HG03558 (cell line): Measurements from ENCODE around the gene SAP25.

Experiments
- ATAC-seq: cut with Tn5 transposase; IDR thresholded peaks from one replicate; pipeline ENCODE4 v1.9.1; 2021; ENCODE audit warnings: moderate number of reproducible peaks; ENCODE audit not compliant: unreplicated experiment; ENCODE audit errors: extremely low read depth

SAP25 gene

DNA sequence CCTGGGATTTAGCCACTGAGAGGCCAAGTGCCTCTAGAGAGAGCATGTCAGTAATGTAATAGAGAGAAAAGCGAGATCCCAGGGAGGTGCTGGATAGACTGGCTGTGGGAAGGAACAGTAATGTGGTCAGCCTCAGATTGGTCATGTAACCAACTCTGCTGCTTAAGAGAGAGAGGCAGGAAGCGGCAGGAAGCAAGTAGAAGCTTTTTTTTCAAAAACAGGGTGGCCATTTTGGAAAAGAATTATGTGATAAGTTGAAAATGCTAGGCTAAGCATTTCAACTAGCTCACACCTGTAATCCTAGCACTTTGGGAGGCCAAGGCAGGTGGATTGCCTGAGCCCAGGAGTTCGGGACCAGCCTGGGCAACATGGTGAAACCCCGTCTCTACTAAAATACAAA lies 24.7 kb upstream of the SAP25 start:
- no peak for ATAC-seq

DNA sequence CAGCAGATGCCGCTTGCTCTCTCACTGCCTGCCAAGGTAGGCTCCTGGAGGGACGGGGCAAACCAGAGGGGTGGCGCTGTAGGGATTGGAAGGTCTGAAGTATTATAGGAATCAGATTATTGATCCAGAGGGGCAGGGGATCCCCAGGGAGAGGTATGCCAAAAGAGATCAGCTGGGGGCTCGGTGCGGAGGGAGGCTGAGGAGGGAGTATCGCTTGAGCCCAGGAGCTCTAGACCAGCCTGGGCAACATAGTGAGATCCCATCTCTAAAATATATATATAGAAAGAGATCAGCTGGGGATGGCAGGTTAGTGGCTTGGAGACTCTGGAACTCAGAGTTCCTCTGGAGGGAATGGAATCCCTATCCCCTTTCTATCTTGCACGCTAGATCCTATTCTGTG lies 21.5 kb upstream of the SAP25 start:
- no peak for ATAC-seq

DNA sequence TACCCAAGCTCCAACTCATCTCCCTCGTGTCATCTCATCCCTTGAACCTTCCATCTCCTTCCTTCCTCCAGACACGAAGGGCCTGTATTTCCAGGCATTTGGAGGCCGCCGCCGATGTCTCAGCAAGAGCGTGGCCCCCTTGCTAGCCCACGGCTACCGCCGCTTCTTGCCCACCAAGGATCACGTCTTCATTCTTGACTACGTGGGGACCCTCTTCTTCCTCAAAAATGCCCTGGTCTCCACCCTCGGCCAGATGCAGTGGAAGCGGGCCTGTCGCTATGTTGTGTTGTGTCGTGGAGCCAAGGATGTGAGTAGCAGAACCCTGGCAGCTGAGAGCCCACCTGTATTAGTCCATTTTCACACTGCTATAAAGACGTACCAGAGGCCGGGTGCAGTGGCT lies 17.9 kb upstream of the SAP25 start:
- no peak for ATAC-seq

DNA sequence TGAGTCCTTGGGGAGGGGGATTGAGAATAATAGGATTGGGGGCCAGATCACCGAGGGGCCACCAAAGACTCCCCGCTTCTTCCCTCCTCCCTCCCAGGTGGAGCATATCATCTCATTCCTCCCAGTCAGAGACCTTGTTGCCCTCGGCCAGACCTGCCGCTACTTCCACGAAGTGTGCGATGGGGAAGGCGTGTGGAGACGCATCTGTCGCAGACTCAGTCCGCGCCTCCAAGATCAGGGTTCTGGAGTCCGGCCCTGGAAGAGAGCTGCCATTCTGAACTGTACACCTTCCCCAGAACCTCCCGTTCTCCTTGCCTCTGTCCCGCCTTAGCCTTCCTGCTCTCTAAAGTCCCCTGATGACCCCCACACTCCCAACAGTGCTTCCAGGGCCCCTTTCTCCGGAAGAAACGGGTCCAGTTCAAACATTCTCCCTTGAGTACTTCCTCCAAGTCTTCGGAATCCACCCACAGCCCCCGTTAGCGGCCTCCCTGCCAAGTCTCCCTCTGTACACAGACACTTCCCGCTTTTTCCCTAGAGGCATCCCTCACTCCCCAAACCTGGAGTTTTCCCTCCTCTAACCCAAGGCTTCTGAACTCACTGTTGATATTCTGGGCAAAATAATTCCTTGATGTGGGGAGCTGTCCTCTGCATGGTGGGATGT lies 16.5 kb upstream of the SAP25 start:
- ATAC-seq = no peak

DNA sequence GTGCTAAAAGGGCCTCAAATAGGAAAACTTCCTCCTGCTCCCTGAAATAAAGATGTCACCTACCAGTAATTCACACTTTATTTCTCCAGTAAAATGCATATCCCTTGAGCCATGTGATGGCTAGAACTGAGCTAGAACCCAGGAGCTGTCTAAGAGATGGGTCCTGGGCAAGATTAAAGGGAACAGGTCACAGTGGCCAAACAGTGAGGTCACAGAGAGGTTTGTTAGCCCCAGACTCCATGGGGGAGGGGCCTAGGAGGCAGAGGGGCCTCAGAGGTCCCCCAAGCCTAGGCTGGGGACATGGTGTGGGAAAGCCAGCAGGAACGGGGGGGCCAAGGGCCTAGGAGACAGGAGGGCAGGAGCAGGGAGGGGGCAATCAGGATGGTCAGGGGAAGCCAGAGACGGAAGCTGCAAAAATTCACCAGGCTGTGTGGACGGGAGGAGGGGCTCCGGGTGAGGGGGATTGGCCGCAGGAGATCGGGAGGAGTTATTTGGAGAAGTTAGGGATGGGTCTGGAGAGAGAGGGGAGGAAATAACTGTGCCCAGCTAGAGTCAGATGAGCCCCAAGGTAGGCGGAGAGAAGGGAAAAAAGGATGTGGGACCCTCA lies 15.7 kb upstream of the SAP25 start:
- no peak for ATAC-seq

DNA sequence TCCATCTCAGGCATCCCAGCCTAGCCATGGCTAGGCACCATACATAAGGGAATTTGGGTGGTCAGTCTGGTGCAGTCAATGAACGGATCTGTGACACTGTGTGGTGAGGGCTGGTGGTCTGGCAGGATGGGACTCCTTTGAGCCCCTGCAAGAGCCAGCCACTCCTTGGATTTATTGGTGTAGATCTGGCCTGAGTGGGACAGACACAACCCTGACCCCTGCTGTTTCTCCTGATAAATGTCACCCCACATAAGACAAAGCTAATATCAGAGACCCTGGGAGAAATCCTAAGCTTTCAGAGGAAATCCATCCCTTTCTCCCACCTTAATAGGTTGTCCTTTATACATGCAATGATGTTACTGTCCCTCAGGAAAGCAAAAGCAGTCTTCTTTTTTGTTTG lies 14.7 kb upstream of the SAP25 start:
- no peak for ATAC-seq

DNA sequence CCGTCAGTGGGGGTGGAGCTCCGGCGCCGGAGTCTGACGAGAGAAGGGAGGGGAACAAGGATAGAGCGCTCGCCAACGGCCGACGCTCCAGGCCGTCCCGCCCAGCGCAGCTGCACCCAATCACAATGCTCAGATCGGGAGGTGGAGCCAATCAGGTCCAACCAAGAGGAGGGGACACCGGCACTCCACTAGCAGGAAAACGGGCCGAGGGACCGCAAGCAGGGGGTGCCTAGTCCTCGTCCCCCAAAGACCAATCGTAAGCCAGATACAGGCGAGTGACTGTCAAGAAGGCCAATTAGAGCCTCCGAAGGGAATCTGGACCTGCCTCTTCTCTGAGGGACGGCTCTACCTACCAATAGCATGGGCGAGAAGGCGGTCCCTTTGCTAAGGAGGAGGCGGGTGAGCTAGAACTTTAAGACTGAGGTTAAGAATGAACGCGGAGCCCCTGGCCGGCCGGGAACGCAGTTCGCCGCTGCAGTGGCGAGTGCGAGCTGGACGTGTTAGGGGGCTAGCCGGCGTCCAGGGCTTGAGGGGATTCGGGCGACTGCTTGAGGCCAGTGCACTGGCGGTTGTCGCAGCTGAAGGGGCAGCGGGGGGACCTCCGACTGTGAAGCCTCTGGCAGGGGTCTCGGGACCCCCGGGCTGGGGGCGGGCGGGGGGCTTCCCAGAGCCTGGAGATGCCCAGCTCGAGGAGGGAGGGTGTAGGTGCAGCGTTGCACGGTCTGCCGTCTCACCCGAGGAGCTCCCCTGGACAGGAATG lies 12.7 kb upstream of the SAP25 start, which contains the start of gene FBXO24:
TSS of gene FBXO24 (plus strand) at position 63 of the 760 bp plus-strand sequence. CDS start at position 361, 298 bp downstream.
- peak; percentile 68 for ATAC-seq

DNA sequence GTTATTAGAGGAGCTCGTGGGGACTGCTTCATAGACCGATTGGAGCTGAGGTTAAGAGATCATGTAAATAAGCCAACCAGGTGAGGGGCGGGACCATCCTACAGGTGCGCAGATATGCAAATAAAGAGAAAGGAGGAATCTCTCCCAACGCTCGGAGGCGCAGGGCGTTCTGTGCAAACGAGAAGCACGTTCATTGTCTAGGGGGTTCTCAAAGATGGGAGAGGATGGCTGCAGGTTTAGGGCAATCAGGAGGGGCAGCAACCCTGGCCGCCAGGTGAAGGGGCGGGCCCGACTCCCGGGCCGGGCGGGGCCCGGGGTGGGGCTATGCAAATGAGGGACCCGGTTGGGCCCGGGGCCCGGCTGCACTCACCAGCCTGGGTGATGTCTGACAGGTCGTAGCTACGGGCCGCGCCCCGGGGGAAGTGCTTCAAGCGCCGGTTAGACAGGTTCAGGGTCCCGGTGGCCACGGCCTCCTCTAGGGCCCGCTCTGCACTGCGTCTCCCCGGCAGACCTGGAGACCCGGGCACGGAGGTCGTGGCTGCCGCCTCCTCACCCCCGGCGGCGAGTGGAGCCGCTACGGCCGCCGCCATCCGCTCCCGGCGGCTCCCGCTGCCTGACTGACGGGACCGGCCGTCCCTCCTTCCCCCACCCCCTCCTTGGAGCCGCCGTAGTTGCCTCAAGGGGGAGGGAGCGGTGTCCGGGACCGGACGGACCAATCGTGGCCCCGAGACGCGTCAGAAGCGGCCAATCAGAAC lies 12.0 kb upstream of the SAP25 start, which contains the start of gene LRCH4:
TSS of gene LRCH4 (minus strand) at position 619 of the 755 bp plus-strand sequence. CDS start at position 590, 29 bp downstream.
- peak; percentile 9 for ATAC-seq

DNA sequence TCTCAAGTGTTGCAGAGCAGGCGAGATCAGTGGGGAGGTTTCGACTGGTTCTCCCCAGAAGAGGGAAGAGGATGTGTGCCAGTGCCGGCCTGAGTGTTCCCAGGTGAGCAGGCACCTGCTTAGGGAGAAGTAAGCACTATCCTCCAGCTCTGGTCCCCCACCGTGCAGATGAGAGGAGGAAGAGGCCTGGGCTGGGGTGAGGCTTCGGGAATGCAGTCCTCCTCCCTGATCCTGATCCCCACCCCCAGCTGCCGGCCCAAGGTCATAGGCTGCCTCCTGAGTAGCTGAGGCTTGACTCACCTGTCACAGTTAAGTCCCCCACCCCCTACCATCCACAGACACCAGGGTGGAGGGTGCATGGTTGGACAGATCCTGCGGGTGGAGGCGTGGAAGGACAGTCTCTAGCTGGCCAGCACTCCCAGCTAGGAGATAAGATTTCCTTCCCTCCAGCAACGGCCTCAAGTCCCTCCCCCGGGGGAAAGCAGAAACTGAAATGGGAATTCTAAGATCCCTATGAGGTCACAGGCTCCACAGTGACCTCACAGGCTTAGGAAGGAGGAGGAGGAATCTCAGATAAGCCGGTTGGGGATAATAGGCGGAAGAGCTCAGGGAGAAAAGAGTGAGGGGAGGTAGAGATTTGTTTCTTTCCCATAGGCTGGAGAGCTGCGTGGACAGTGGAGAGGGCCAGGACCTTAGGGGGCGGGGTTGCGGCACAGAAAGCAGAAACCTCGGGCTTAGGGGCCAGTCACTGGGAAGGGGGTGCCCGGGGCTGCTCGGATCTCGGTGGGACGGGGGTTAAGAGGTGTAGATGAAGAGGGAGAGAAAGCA lies 11.2 kb upstream of the SAP25 start:
- ATAC-seq = no peak

DNA sequence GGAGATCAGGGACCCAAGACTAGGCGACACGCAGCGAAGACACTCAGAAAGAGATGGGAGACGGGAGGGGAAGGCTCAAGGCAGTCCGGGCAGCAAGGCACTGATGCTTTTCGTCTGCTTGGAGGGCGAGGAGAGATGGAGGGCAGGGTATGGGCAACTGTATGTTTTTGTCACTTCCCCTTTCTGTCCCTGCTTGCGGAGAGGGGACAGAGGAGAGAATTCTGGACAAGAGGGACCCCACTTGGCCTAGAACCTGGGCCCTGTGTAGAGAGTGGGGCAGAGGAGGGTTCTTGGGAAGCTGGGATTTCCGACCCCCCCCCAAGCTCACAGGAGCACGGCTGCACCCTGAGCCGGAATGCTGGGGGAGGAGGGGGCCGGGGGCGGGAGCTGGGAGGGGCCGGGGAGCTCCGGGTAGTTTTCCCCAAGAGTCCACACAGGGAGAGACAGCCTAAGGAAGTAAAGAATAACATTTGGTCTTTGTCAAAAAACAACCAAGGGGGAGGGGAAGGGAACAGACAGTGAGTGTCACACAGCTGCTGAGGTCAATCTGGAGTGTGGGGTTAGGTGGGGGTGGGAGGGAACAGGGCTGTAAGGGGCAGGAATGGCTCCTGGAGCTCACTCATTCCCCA lies 10.5 kb upstream of the SAP25 start:
- ATAC-seq = no peak

DNA sequence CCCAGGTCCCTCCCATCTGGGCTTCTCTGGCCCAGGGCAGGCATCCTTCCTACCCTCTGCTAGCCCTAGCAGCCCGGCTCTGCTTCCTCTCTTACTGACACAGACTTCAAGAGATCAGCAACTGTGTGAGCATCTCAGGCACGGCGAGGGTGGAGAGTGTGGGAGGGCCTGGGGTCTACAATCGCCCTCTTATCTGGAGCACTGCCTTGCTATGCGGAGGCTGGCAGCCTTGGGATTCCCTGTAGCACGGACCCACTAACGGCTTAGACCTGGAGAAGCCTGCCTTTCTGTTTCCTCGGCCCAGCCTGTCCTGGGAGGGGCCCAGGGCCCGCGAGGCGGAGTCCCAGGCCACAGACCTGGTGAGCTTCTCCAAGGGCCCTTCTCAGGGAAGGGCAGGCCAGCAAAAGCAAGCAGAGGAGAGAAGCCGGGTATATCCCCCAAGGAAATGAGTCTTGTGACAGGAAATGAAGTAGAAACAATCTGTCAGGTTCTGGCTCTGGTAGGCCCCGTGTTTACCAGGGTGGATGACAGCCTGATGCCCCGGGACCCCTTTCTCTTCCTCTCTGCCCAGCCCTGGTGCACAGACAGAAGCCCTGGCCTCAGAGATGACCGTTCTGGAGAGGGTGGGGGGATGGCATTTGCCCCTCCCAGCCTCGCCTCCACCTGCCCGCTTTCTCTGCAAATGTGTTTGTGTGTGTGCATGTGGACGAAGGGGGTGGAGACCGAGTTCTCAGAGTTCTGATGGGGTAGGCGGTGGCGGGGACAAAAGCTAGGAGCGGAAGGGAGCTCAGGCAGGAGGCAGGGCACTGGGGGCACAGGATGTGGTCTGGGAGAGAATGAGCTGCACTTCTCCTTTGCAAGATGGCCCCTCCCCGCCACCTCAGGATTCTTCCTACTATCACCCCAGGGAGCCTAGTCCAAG lies 9.7 kb upstream of the SAP25 start:
- ATAC-seq = no peak

DNA sequence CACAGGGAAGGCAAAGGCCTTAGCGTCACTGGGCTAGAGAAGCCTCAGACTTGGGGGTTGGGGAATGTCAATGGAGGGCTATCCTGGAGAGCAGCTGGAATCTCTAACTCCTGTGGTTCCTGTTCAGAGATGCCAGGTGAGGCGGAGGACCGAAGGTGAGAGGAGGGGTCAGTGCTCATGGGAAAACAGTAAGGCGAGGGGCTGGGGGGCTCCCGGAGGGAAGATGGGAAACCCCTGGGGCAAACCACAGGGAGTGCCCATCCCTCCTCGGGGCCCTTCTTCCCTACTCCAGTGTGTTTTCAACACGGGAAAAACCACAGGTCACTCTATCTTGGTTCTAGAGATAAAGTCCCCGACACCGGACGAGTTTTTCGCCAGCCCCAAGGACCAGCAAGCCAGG lies 8.9 kb upstream of the SAP25 start:
- no peak for ATAC-seq

DNA sequence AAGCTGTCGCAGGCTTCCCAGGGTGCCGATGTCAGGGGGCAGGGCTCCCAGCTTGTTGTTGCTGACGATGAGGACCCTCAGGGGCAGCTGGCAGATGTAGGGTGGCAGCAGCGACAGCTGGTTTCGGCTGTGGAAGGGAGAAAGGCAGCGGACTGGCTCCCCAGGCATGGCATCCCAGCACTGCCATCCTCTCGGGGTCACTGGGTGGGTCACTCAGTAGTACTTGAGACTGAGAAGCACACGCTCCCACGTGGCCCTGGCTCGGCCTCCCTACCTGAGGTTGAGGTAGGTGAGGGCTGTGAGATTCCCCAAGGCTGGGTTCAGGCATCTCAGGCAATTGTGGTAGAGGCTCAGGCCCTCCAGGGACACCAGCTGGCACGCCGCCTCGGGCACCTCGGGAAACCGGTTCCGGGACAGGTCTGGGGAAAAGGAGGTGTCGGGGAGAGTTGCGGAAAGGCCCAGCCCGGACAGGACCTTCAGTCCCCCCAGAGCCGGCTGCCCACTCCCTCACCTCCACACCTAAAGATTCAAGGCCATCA lies 8.4 kb upstream of the SAP25 start:
- ATAC-seq = no peak

DNA sequence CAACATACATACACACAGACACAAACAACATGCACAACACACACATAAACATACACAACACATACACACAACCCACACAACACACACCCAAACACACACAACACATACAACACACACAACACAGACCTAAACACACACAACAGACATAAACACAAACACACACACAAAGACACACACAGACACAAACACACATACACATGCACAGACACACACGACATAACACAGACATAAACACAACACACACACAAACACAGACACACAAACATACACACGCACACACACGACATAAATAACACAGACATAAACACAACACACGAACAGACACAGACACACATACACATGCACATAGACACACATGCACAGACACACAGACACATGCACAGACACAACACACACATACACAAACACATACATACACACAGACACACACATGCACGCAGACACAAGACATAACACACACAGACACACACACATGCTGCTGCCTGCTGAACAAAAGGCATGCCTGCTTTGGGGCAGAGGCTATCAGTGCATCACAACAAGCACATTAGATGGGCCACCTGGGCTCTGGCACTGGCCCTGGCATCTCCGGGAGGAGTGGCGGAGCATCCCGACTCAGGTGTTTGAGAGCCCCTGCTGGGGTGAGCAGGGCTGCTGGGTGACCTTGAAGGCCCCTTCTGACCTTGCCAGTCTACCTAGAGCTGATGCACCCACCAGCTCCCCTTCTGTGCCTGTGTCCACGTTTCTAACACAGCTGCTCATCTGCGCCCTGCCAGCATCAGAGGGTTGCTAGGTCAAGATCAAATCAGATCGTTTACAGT lies 7.0 kb upstream of the SAP25 start:
- ATAC-seq = no peak

DNA sequence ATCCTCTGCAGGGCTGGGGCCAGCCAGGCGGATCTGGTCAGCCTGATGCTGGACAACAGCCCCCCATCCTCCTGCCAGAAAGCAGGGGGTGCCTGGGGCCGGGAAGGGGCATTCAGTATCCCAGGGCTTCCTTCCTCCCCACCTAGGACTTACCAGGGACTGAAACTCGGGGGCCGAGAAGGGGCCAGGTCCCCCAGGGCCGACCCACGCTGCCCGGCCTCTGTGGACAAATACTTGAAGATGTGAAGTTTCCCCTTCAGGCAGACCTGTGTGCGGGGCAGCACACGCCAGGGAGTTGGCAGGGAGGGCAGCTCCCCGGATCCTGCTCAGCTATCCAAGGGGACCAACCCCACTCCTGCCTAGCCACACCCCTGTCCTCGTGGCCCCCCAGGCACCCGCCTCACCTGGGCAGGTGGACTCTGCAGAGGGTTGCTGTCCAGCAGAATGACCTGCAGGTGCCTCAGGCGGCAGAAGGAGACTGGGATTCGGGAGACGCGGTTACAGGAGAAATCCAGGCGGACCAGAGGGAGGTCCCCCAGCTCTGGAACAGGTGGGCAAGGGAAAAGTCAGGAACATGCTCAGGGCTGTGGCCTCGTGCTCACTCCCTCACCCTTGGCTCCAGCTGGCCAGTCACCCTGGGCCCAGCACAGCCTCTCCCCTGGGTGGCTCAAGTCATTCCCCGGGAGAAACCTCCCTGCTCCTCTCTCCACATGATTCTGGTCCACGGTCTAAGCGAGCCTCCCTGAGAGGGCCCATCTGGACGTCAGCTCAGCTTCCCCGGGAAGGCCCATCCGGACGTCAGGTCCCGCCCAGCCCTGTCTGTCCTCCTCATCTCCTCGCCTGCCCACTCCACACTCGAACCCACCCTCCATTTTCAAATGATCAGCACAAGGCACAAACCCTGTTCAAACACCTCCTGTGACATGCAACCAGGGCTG lies 4.8 kb upstream of the SAP25 start:
- ATAC-seq = no peak

DNA sequence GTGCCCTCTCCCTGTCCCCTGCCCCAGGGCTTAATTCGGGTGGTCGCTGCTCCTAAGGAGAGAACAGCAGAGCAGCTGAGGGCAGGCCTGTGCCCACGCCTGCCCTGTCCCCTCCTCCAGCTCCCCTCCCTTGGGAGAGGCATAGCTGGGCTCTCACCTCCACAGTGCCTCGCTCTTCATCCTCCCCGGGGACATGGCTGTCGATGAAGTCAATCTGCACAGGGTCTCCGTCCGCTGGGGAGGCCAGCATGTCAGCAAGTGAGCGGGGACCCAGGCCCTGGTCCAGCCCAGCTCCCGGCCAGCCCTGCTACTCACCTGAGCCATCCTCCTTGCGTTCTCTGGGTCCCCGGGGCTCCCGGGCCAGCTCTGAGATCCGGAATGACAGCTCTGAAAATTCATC lies 3.8 kb upstream of the SAP25 start:
- ATAC-seq = no peak
